ENCODE results near the gene PITPNM1.
"Not testable (repeated sequence)": the region's sequence is repeated elsewhere in the genome, so short reads cannot be mapped to it uniquely, and the experiment has no call there.

The PITPNM1 gene

DNA sequence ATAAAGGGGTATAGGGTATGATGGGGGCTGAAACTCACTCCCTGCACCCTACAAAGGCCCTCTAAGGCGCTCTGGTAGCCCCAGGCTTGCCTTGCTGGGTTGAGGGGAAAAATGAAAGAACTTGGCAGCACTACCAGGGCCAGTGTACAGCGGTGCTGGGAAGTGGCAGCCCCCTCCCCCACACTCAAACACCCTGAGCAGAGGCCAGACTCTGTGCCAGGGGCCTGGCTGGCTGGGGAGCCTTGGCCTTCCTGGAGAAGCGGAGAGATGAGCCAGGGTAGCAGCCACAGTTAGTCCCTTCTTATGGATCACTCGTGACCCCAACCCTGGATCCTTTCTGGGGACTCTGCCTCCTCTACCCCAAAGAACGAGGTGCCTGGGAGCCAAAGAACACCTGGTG is 38.8 kb downstream of the PITPNM1 start:
- no peak for DNase-seq (ENCODE audit: low spot score)

DNA sequence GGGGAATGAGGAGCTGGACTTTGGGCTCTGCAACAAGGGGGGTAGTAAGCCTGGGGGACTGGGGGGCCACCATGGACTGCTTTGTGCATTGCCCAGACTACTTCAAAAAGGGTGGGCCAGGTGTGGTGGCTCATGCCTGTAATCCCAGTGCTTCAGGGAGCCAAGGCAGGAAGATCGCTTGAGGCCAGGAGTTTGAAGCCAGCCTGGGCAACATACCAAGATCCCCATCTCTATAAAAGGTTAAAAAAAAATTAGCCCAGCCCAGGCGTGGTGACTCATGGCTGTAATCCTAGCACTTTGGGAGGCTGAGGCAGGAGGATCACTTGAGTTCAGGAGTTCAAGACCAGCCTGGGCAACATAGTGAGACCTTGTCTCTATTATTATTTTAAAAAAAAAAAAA is 39.6 kb downstream of the PITPNM1 start:
- DNase-seq (ENCODE audit: low spot score), result not testable (repeated sequence)

DNA sequence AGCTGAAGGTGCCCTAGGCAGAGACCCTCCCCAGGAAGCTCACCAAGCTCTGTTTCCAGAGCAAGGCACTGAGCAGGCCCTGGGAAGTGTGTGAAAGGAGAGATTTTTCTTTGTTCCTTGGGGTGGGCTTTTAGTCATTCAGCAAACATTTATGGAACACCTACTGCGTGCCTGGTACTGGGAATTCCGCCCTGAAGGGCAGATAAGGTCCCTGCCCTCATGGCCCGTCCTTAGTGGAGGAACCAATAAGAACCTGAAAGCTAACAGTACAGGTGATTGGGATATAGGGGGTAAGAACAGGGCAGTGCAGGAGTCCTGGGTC is 40.0 kb downstream of the PITPNM1 start:
- no peak for DNase-seq (ENCODE audit: low spot score)

DNA sequence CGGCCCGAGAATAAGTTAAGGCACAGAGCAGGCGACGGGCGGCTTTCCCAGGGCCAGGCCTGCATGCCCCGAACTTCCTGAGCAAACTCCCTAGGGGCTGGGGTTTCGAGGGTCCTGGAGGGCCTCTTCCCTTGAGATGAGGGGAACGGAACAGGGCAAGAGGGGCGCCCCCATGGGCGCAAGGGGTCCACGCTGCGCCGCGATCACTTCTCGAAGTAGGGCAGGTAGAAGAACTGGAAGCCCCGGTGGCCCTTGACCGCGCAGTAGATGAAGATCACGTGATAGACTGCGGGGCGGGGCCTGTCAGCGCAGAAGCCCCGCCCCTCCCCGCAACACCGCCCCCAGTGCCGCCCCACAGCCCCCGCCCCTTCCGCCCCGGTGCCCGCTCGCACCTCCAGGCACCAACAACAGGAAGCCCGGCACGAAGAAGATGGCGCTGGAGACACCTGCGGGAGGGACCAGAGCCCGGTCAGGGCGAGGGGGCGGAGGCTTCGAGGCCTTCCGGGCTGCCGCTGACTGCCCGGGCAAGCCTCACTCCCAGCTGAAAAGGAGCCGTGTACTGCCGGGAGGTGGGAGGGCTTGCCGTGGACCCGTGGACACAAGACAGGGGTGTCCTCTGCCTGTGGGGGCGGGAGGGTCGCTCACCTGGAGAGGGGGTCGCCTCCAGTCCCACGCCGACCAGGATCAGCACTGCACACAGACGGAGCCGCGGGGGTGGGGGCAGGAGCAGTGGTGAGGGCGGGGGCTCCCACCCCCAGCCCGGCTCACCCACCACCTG is 40.6 kb downstream of the PITPNM1 start:
- DNase-seq (ENCODE audit: low spot score), result peak; percentile 96

DNA sequence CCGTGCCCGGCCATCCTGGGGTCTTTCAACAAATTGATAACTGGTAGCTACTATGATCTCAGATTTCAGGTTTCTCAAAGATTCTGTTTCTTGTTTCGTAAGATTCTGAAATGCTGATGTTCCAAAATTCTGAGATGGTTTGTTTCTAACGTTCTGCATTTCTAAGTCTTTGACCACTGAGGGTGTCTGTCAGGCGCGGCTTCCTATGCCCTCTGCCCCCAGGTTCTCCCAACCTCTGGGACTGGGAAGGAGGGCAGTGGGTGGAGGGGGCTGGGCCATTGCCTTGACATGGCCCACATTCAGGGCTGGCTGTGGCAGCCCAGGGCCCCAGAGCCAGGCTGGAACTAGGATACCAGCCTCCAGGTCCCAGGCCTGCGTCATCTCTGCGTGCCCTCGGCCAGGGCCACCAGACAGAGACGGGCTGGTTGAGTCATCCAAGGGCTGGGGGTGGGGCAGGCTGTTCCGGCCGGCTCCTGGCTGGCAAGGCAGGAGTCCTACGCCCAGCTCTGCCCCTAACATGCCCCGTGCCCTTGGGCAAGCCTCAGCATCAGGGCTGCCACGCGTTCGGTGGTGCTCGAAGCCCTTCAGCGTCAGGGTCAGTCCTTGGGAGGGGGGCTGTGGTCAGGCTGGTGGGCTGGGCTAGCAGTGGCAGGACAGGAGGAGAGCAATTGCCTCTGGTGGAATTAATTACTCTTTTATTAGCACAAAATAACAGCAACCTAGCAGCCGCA is 41.3 kb downstream of the PITPNM1 start:
- no peak for DNase-seq (ENCODE audit: low spot score)

DNA sequence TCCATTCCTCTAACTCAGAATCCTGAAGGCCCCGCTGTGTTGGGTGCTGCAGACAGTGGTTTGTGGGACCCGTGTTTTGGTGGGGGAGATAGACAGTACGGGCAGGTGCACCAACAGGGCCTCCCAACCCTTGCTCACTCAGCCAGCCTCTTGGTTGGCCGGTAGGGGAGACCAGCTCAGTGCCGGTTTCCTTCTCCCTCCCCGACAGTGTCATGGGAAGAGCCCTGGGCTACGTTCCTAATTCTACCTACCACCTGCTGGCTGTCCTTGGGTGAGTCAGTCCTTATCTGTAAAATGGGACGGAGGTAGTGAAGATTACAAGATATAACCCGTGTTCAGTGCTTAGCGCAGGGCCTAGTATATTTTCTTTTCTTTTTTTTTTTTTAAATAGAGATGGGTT is 42.0 kb downstream of the PITPNM1 start:
- DNase-seq (ENCODE audit: low spot score), result no peak

DNA sequence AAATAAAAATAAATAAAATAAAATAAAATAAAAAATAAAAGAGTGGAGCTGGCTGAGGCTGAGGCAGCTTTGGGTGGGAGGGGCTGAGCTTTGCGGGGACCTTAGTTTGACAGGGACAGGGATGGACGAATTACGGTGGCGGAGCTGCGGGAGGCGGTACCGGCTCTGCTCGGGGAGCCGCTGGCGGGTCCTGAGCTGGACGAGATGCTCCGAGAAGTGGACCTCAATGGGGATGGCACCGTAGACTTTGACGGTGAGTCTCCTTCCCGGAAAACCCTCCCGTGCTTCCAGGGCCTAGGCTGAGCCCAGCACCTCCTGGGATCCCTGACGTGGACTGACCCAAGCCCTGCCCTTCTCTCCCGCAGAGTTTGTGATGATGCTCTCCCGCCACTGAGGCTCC is 46.9 kb downstream of the PITPNM1 start:
- DNase-seq (ENCODE audit: low spot score), result no peak

DNA sequence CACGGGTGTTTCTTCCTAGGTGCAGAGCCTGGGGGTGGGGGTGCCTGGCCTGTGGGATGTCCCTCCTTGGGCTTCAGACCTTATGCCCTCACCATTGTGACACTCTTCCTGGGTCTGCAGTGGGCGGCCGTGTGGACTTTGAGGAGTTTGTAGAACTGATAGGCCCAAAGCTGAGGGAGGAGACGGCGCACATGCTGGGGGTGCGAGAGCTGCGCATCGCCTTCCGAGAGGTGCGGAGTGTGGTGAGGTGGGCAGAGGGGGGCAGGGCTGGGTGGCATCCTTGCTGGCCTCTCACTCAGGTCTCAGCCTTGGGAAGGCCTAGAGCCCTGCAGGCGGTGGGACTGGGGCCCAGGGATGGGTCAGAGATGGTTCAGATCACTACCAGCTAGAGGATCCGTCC is 47.7 kb downstream of the PITPNM1 start:
- DNase-seq (ENCODE audit: low spot score), result no peak

DNA sequence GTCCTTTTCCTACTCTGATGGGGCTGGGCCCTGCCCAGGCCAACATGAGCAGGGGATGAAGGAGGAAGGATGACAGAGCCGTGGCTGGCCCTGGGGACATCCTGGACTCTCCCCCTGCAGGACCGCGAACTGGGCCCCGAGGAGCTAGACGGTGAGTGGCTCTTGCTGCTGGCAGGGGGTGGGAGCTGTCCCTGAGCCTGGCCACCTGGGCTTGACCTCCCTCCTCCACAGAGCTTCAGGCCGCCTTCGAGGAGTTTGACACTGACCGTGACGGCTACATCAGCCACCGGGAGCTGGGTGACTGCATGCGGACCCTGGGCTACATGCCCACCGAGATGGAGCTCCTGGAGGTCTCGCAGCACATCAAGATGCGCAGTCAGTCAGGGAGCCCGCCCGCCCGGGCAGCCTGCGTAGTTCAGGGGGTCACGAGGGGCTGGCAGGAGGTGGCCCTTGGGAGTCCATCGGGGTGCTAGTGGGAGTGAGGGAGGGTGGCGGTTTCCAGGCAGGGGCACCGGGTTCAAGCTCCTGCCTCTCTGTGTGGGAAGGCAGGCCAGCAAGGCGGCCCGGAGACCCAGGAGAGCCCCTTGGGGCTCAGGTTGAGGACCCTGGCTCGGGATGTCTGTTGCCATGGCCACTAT is 49.0 kb downstream of the PITPNM1 start:
- no peak for DNase-seq (ENCODE audit: low spot score)

DNA sequence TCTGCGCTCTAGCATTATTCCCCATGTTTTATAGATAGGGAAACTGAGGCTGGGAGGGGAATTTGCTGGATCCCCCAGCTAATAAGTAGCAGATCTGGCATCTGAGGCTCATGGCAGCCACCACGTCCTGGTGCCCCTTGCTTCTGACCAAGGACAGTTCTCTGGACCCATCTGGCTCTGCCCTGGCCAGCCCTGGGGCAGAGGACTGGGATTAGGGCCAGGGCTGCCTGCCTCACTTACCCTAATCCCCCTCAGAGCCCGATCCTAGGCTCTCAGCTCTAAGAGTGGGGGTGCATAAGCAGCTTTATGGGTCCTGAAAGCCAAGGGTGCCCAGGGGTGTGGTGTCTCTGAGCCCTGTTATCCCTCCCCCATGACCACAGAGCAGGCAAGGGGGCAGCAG is 50.1 kb downstream of the PITPNM1 start, which contains the start of gene CABP4:
TSS of gene CABP4 (plus strand) at position 301 of the 400 bp plus-strand sequence. CDS start at position 371, 70 bp downstream.
- no peak for DNase-seq (ENCODE audit: low spot score)

DNA sequence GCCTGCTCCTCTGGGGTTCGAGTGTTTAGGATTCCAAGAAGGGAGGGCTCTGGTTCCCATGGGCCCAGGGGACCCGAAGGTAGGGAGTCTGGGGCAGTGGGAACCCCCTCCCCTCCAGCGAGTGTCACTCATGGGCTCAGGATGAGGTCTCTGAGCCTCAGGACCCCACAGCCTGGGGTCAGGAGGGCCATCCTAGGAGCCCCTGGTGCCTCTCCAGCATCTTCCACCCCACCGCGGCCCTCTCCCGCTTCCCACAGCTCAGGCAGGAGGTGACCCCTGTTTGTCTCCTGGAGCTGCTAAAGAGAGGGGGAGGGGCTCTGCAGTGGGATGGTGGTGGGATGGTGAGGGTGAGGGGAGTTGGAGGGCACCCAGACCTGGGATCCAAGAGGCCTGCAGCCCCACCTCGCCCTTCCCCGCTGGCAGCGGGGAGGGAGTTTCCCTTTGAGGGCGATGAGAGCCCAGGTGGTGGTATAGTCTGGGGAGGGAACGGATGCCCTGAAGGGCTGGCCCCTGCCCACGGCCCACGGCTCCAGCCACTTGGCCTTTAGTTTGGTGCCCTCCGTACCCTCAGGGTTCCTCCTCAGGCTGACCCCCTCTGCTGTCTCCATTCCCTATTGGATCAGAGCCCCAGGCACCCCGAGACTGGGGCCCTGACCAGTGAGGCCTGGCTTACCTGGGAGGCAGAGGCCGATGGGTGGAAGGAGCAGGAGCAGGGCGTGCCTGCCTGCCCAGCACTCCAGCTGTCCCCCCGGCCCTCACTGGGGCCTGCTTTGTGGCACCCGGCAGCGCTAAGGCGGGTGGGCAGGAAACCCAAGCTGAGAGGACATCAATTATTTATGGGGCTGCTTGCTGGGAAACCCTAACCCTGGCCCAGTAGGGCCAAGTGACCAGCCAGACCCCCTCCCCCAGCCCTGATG is 51.1 kb downstream of the PITPNM1 start:
- DNase-seq (ENCODE audit: low spot score), result no peak

DNA sequence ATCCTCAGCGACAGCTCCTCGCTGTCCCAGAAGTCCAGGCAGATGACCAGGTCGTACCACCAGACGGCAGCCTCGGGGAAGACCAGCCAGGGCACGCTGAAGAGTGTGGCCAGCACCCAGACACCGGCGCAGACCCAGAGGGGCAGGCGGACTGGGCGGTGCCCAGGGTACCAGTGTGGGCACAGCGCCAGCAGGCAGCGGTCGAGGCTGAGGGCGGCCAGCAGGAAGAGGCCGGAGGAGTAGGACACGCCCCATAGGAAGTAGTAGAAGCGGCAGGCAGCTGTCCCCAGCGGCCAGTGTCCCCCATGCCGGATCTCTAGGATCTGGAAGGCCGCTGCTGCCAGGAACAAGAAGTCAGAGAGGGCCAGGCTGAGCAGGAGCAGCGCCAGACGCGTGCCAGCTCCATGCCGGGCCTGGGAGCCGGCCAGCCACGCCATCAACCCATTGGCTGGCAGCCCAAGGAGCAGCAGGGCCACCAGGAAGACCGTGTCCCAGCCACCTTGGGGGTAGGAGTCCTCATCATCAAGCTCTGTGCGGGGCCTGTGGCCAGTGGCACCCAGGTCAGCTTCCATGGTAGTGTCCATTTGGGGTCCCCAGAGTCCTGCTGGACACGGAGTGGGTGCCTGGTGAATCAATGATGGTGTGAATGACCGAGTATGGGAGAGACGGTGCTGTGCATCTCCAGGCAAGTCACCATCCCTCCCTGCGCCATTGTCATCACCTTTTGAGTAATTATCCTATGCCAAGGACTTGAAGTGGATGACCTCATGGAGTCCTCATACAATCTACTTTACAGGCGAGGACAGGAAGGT is 52.8 kb downstream of the PITPNM1 start, which contains the start of gene GPR152:
TSS of gene GPR152 (minus strand) at position 589 of the 812 bp plus-strand sequence. CDS start at position 584, 5 bp downstream.
- no peak for DNase-seq (ENCODE audit: low spot score)

DNA sequence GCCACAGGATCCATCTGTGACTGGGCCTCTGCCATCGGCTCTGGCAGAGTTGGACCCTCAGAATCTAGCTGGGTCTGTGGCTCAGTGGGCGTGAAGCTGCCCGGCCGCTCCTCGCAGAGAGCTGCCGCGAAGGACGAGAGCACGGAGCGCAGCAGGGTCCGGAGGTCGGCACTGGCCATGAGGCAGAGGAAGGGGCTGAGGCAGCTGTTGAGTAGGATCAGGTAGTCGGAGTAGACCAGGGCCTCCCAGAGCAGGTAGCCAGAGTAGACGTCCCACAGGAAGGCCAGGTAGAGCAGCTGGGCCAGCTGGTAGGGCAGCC is 53.5 kb downstream of the PITPNM1 start:
- DNase-seq (ENCODE audit: low spot score), result no peak

DNA sequence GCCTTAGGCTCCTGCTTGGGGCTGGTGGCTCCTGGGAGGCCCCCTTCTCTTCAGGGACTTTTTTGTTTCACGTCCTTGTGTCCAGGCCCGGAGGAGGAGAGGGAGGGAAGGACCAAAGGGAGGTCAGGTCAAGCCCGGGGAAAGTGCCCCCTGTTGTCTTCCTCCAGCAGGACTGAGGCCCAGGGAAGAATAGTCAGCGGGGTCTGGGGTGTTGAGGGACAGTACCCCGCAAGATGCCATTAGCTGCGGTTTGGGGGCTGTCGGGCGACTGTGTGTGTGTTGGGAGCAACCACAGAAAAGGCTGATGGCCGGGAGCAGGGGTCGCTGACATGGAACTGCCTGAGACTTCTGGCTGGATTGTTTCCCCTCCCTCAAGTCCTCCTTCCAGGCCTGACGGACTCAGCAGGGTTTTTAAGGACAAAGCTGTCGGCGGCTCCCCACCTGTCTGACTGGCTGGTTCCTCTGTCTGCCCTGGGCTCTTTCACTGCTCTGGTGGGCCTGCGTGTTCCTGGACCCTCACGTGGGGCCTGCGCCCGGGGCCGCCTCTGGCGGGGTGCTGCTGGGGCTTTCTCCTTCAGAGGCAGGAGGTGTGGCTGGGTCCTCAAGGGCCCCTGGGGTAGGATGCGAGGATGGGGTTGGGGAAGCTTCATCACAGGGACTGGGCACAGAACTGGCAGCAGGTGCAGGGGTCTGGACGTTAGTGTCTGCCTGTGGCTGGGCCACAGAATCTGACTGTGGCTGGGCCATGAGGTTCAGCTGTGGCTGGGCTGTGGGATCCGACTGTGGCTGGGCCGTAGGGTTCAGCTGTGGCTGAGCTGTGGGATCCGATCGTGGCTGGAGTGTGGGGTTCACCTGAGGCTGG is 54.1 kb downstream of the PITPNM1 start:
- DNase-seq (ENCODE audit: low spot score), result no peak

DNA sequence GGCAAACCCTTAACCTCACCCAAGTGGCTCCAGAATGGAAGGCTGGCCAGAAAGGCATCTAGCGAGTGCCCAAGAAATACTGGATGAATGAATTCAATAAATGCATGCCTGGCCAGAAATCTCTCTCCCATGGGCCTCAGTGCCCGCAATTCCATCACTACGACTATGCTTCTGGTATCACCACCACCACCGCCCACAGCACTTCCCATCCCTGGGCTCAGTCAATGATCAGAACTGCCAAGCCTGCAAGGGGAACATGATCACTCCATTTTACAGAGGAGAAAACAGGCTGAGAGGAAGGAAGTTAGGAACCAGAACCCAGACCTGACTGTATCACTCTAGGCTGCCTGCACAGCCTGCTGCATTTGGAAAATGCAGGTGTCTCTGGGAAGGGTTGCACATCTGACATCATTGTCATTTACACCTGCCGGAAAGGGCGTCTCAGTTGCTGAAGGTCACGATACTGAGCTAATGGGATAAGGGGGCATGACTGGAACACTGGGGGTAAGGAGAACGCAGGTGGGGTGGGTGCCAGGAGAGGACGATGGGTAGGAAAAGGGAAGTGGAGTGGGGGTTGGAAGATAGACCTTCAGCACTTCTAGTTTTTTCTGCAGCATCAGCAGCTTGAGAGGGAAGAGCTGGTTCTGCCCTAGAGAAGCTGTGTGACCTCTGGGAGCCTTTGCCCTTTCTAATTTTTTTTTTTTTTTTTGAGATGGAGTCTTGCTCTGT is 55.9 kb downstream of the PITPNM1 start:
- no peak for DNase-seq (ENCODE audit: low spot score)

DNA sequence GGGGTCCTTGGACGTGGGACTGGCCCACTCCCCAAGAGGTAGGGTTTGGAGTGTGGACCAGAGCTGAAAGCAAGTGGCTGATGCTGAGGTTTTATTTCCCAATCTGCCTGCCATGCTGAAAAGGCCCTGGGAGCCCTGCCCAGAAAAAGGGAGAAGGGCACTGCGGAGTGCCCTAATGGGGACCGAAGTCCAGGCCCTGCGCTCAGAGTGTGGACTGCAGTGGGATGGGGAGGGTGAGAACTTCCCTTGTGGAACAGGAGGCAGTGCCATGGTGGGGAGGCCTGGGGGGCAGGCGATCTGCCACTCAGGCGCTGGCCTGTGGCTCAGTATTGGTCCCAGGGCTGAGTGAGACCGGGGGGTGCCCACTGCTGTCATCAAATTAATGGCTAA is 56.9 kb downstream of the PITPNM1 start:
- no peak for DNase-seq (ENCODE audit: low spot score)

DNA sequence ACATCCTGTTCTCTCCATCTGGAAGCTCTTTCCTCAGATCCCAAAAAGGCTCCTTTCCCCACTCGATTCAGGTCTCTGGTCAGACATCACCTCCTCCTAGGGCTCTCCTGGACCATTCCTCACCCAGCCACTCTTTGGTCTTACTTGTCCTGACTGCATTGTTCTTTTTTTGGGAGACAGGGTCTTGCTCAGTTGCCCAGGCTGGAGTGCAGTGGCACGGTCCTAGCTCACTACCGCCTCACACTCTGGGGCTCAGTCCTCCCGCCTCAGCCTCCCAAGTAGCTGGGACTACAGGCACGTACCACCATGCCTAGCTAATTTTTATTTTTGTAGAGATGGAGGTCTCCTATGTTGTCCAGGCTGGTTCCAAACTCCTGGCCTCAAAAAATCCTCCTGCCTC is 59.6 kb downstream of the PITPNM1 start:
- no peak for DNase-seq (ENCODE audit: low spot score)

DNA sequence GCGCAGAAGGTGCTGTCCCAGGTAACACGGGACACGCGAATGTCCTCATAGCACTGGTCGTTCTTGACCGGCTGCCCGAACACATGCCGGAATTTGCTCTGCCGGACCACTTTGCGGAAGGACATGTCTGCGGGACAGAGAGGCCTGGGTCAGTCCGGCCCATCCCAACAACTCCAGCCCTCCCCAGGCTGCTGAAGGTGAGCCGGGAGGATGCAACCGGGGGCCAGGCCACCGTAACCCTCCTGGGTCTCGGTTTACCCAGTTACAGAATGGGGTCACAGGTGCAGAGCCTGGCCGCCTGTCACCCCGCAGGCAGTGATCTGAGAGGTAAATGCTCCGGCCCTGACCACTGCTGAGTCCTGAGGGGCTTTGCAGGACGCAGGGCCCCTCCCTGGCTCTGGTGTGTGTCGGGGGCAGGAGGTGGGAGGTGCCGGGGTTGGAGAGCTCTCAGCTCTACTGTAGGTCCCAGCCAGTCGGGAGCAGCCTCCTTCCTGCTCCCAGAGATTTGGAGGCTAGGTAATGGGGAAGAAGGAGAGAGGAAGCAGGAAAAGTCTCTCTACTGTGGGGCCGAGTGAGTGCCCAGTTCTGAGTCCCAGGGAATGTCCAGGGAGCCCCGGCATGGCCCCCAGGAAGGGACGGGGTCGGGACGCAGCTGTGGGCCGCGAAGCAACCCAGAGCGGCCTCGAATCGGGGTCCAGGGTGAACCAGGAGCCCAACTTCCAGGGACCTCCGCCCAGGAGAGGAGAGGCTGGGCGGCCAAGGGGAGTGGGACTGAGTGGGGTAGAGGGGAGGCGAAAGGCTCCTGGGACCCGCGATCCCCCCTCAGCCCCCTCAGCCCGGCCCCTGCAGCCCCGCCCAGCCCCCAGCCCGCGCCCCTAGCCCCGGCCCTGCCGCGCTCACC is 62.4 kb downstream of the PITPNM1 start:
- no peak for DNase-seq (ENCODE audit: low spot score)

Measured in activated CD4-positive, alpha-beta T cell treated with anti-CD3 and anti-CD28 coated beads, Interleukin-2, Interleukin-4, amounts not matched to agents 100 ng/mL and 50 ng/mL, durations not matched to agents 16 hours and 8 hours (primary cell).